ENCODE measurements around the gene GOPC. TPM values are rescaled to one million over a fixed set of nuclear protein-coding genes. Genes with fewer than 3 reads are reported as not detected.

GOPC gene
- total and polyA plus RNA-seq, 2 of the 13 experiments (the other 11 are each of a cell fraction or from before 2014, with no cell fraction given) = 20.9 to 41.5 TPM

DNA sequence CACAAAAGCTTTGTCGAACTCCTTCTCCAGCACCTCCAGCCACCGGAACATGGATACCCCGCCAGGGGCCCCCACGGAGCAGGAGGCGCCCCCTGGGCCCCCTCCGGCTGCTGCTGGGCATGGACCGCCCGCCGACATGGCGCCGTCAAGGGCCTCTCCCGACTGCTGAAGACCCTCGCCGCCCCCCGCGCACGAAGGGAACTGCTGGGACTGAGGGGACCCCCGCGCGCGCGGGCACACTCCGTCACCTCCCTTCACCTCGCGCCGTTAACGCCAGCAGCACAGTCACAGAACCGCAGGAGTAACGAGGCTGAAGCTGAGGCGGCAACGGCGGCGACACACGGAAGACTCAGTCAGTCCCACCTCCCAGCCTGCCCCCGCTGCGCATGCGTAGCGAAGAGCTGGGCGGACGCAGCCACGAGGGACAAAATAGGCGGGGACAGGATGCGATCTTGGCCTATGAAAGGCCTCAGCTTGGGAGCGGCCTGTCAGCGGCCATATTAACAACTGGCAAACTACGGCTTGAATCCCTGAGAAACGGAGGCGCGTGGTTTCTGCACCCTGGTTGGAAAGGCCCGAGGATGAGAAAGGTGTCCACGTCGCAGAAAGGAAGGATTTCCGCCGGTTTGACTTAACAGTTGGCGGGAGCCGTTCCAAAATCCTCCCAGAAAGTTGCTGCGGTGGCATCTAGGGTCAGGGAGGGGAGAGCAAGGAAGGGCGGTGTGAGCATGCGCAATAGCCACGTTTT is at the start of gene GOPC (continued):
- TF ChIP-seq ZNF800 (CRISPR knock-in tag; IDR thresholded peaks at IDR 0.05) (peak; percentile 97), GTF3A (CRISPR knock-in tag; conservative IDR thresholded peaks at IDR 0.05) (peak; percentile 61; the same call in 1 of the 2 replicates), ZNF280B (CRISPR knock-in tag; IDR thresholded peaks at IDR 0.05; ENCODE audit: borderline replicate concordance) (peak; percentile 88; the same call in 1 of the 2 replicates), ELF3 (CRISPR knock-in tag; IDR thresholded peaks at IDR 0.05) (peak; percentile 95), NFE2L1 (CRISPR knock-in tag; IDR thresholded peaks at IDR 0.05; ENCODE audit: borderline replicate concordance) (peak; percentile 89; the same call in 1 of the 2 replicates), ZNF234 (CRISPR knock-in tag; conservative IDR thresholded peaks at IDR 0.05) (no peak), SOX13 (IDR thresholded peaks at IDR 0.05) (no peak; the same call in 1 of the 2 replicates), SOX13 (CRISPR knock-in tag; conservative IDR thresholded peaks at IDR 0.05 in 1 of 2, IDR thresholded peaks at IDR 0.05 in 1 of 2) (peak in 1 of 2 experiments; percentile 35; a peak in 1 of 4 replicates), SYNCRIP (IDR thresholded peaks at IDR 0.05; ENCODE audit: insufficient read depth, low read depth, low read length) (no peak), MXI1 (IDR thresholded peaks at IDR 0.05; ENCODE audit: borderline replicate concordance, low read depth, low read length) (peak; percentile 90; the same call in 2 of the 3 replicates), SMC3 (IDR thresholded peaks at IDR 0.05; ENCODE audit: low read length) (no peak; the same call in 1 of the 2 replicates), SNAPC4 (CRISPR knock-in tag; IDR thresholded peaks at IDR 0.05) (peak; percentile 81; the same call in 1 of the 2 replicates), ZNF576 (CRISPR knock-in tag; IDR thresholded peaks at IDR 0.05) (peak; percentile 94; the same call in 1 of the 2 replicates), TBX3 (IDR thresholded peaks at IDR 0.05; ENCODE audit: borderline replicate concordance) (peak; percentile 62; the same call in 1 of the 2 replicates)
- TF ChIP-seq, protein P1, sequence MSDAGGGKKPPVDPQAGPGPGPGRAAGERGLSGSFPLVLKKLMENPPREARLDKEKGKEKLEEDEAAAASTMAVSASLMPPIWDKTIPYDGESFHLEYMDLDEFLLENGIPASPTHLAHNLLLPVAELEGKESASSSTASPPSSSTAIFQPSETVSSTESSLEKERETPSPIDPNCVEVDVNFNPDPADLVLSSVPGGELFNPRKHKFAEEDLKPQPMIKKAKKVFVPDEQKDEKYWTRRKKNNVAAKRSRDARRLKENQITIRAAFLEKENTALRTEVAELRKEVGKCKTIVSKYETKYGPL (CRISPR knock-in tag; IDR thresholded peaks at IDR 0.05) = peak; percentile 90
- TF ChIP-seq, protein P2, sequence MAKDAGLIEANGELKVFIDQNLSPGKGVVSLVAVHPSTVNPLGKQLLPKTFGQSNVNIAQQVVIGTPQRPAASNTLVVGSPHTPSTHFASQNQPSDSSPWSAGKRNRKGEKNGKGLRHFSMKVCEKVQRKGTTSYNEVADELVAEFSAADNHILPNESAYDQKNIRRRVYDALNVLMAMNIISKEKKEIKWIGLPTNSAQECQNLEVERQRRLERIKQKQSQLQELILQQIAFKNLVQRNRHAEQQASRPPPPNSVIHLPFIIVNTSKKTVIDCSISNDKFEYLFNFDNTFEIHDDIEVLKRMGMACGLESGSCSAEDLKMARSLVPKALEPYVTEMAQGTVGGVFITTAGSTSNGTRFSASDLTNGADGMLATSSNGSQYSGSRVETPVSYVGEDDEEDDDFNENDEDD (CRISPR knock-in tag; IDR thresholded peaks at IDR 0.05; ENCODE audit: borderline replicate concordance) = peak; percentile 88
